RWPE1 (cell line): ENCODE results near the gene TRIM14.
A peak's percentile ranks its signal among the peaks of the same experiment; 100 is the strongest.

ENCODE experiments used
- CTCF ChIA-PET: fragments of 350-600 bp; sonication (Branson Sonifier 250); formaldehyde crosslinking; extraction: SDS; loops from one replicate; lab custom pipeline; 2021; lab: Yijun Ruan, JAX
- POLR2A ChIA-PET: fragments of 400-600 bp; formaldehyde crosslinking; extraction: SDS; loops from one replicate; lab custom pipeline; 2020; ENCODE audit warnings: antibody characterized with exemption; ENCODE audit not compliant: low non-redundant PET; lab: Yijun Ruan, JAX
- DNase-seq: peaks from one replicate; pipeline ENCODE4 v3.0.0; 2012; ENCODE audit warnings: low spot score
- H3K27ac ChIP-seq: fragments of 450-650 bp; 2 replicates; pipeline ENCODE4 v1.5.1; 2017
- TF ChIP-seq, protein P1 (sequence below): fragments of 450-650 bp; conservative IDR thresholded peaks from 2 replicates; pipeline ENCODE4 v1.5.1; 2017; ENCODE audit warnings: low read depth, mild to moderate bottlenecking

Gene TRIM14

DNA sequence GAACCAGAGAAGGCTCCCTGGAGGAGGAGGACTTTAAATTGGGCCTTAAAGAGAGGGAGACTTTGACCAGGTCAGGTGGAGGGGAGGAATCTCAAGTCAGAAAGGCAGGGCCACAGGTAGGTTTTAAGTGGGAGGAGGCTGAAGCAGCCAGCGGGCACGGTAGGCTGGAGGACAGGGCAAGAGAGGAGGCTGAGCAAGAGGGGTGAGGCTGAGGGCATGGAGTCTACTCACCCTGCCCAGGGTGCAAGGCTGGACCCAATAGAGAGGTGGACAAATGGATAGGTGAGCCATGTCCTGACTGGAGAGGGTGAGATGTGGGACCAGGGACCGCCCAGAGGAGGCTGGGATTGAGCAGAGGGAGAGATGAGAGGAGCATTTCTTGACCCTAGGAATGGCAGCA lies 25.6 kb upstream of the TRIM14 start:
- TF ChIP-seq, protein P1, sequence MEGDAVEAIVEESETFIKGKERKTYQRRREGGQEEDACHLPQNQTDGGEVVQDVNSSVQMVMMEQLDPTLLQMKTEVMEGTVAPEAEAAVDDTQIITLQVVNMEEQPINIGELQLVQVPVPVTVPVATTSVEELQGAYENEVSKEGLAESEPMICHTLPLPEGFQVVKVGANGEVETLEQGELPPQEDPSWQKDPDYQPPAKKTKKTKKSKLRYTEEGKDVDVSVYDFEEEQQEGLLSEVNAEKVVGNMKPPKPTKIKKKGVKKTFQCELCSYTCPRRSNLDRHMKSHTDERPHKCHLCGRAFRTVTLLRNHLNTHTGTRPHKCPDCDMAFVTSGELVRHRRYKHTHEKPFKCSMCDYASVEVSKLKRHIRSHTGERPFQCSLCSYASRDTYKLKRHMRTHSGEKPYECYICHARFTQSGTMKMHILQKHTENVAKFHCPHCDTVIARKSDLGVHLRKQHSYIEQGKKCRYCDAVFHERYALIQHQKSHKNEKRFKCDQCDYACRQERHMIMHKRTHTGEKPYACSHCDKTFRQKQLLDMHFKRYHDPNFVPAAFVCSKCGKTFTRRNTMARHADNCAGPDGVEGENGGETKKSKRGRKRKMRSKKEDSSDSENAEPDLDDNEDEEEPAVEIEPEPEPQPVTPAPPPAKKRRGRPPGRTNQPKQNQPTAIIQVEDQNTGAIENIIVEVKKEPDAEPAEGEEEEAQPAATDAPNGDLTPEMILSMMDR = no peak
- ChIA-PET CTCF (no interaction called here), POLR2A (no interaction called here)
- DNase-seq = no peak
- peak overlapping the region; percentile 98 for H3K27ac ChIP-seq

DNA sequence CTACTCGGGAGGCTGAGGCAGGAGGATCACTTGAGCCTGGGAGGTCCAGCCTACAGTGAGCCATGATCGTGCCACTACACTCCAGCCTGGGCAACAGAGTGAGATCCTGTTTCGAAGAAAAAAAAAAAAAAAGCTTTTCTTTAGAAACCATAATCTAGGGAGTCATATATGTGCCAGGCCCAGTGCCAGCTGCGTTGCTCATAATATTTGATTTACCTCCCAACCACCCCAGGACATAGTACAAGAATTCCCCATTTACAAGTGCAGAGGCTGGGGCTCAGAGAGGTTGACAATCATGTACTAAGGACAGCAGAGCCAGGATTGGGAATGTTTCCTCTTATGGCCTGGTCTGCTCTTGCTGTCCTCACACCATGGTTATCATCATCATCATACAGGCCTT lies 25.1 kb upstream of the TRIM14 start:
- ChIA-PET POLR2A (no interaction called here), CTCF (interaction anchor here (0.6 kb wide), 1 partner anchor 36 kb away, joined by 5 read pairs; no protein-coding TSS in a partner anchor)
- DNase-seq = no peak
- TF ChIP-seq, protein P1 = no peak
- peak overlapping the region; percentile 98 for H3K27ac ChIP-seq

DNA sequence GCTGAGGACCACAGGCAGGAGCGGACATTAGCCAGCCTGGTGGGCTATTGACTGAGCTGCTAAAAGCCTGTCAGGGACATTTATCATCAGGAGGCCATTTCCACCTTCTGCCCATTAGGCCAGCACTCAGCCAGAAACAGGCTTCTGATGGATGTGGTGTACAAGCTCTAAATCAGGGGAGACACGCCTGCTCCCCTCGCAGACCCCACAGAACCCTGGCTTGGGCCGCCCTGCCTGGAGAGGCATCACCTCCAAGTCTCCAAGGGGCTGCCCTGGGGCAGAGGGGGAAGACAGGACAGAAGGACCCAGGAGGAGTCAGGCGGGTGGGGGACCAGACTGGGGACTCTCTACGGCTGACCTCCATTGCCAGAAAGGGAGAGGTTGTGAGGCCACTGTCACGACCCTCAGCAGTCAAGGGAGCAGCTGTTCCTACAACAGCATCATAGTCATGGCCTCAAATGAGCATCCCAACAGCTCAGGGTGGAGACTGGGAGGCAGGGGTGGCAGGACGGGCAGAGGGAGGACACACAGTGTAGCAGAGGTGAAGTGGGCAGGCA lies 24.0 kb upstream of the TRIM14 start:
- no peak for DNase-seq
- ChIA-PET POLR2A (no interaction called here), CTCF (interaction anchor here (0.6 to 0.8 kb wide), 5 partner anchors 32 to 68 kb away, joined by 3 to 4 read pairs (median 3); no protein-coding TSS in a partner anchor)
- TF ChIP-seq, protein P1 = no peak
- H3K27ac ChIP-seq = peak overlapping the region; percentile 98

DNA sequence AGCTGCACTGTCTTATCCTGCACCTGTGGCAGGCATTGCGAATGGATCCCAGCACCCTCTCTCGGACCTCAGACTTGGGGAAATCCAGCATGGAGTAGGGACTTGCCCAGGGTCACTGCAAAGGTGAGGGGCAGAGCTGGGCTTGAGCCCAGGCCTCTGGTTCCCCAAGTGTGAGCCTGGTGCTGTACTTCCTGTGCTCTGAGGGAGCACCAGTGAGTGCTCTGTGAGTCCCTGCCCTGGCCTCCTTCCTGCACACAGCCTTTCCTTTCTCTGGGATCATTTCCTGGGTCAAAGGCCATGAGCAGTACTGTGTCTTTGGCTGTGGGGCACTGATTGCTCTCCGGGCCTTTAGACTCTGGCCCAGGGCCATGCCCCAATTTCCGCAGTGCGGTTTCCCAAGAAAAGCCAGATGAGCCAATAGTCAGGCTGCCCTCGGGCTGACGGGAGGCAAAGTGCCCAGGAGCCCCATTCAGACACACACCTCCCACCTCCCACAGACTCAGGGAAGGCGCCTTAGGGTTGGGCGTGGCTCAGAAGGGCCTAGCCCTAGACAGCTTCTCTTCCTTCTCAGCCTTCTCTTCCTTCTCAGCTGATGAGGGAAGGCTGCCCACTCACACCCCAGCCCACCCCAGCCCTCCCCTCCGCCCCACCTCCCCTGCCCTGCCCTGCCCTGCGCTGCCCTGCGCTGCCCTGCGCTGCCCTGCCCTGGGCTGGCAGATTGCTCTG lies 23.3 kb upstream of the TRIM14 start:
- ChIA-PET CTCF (interaction anchor here (0.6 to 0.8 kb wide), 5 partner anchors 10 to 68 kb away, joined by 3 to 4 read pairs (median 3); no protein-coding TSS in a partner anchor), POLR2A (no interaction called here)
- H3K27ac ChIP-seq = peak overlapping the region; percentile 98
- DNase-seq = peak; percentile 95
- TF ChIP-seq, protein P1 = no peak

DNA sequence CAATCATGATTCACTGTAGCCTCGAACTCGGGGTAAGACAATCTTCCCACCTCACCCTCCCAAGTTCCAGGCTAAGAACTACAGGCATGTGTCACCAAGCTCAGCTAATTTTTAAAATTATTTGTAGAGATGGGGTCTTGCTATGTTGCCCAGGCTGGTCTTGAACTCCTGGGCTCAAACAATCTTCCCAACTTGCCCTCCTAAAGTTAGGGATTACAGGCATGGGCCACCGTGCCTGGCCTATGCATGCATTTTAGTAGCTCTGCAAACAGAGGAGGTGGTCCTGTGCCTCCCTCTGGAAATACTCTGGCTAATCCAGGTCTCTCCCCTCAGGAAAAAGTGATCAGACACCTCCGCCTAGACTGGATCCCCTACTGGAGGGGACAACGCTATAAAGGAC lies 21.5 kb upstream of the TRIM14 start:
- ChIA-PET POLR2A (no interaction called here), CTCF (no interaction called here)
- TF ChIP-seq, protein P1 = no peak
- no peak for DNase-seq
- no peak overlapping the region for H3K27ac ChIP-seq

DNA sequence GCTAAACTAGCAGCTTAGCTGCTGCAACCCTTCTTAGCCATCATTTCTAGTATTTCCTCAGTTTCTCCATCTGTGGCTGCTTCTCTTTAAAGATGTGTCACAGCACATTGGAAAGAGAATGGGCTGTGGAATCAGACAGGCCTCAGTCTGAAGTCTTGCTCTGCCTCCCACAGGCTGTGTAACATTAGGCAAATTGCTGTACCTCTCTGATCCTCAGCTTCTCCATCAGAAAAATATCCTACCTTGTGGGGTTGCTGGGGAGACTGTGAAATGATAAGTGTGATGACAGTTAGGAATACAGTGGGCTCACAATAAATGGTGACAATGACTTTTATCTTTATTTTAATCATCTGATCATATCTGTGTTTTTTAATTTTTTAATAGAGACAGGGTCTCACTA lies 17.5 kb upstream of the TRIM14 start:
- POLR2A ChIA-PET = no interaction called here
- H3K27ac ChIP-seq = no peak overlapping the region
- DNase-seq = no peak
- TF ChIP-seq, protein P1 = no peak
- CTCF ChIA-PET = interaction anchor here (0.5 kb wide), 1 partner anchor 39 kb away, joined by 3 read pairs; no protein-coding TSS in a partner anchor
